H1 (cell line): ENCODE data around the gene SLC35D3. TPM values are rescaled to one million over a fixed set of nuclear protein-coding genes. Genes with fewer than 3 reads are reported as not detected.

Experiments
- CEBPB ChIP-seq: IDR thresholded peaks from 2 replicates; pipeline ENCODE4 v1.6.1; 2012; ENCODE audit warnings: low read depth, low read length
- POLR2A ChIP-seq, 2 experiments: IDR thresholded peaks; 1 replicate in 1 of 2; 2 replicates in 1 of 2; pipeline ENCODE4 v1.6.1; 2011; ENCODE audit warnings: low read depth in 2 of 2, low read length in 2 of 2, mild to moderate bottlenecking in 2 of 2; ENCODE audit errors: control extremely low read depth in 1 of 2
- POLR2AphosphoS5 ChIP-seq: IDR thresholded peaks from 2 replicates; pipeline ENCODE4 v1.6.1; 2011; ENCODE audit warnings: low read depth, low read length
- polyA plus RNA-seq, 7 experiments: library from polyadenylated mRNA; depleted of rRNA in 3 of 7; stranded (reverse) in 5 of 7; unstranded in 2 of 7; fragments of >200 nt in 5 of 7; fragments of 200-250 nt in 2 of 7; gene quantifications; 1 replicate in 5 of 7; 2 replicates in 1 of 7; 4 replicates in 1 of 7; pipeline versions ENCODE4 v1.2.1 to v1.2.3, GENCODE V29; 2011 to 2013; ENCODE audit warnings: missing spikeins in 2 of 7, mixed read lengths in 2 of 7
- total RNA-seq: library from RNA; stranded (reverse); fragmentation: NEBNext Ultra II Directional; extraction: Animal tissue kit (Norgen Biotek cat#: 25700); gene quantifications from 2 replicates; pipeline ENCODE4 v1.2.1, GENCODE V29; 2021

Gene SLC35D3
- total and polyA plus RNA-seq, 2 of the 8 experiments (the other 6 are each of a cell fraction or from before 2014, with no cell fraction given), result 0.27 to 0.39 TPM

GRCh38 chr6:136945072-136945471 lies 23.0 kb downstream of the SLC35D3 start (continued):
- TF ChIP-seq POLR2AphosphoS5, result no peak
- TF ChIP-seq POLR2A (IDR thresholded peaks at IDR 0.05; ENCODE audit: control extremely low read depth in 1 of 2, low read depth in 2 of 2, low read length in 2 of 2), result no peak
- no peak for TF ChIP-seq CEBPB
- TF ChIP-seq, all 59 proteins: peak for 0
